Measurements from ENCODE around the gene SEPTIN10.

The SEPTIN10 gene

GRCh38 chr2:109619032-109619615 is 5.4 kb upstream of the SEPTIN10 start:
- Histone ChIP-seq H3K4me3 (ENCODE audit: low read depth, low read length) (no peak overlapping the region), H3K36me3 (replicated peaks) (no peaks in the 10 kb centered on the region), H3K27ac (no peak overlapping the region), H3K27me3 (replicated peaks) (no peaks in the 10 kb centered on the region)
- no peak for DNase-seq
- in situ Hi-C loops (cut with HindIII; ENCODE audit: low pct_ligation_motif_present, low sequenced_read_pairs): no loop called here
- TF ChIP-seq, protein P1, sequence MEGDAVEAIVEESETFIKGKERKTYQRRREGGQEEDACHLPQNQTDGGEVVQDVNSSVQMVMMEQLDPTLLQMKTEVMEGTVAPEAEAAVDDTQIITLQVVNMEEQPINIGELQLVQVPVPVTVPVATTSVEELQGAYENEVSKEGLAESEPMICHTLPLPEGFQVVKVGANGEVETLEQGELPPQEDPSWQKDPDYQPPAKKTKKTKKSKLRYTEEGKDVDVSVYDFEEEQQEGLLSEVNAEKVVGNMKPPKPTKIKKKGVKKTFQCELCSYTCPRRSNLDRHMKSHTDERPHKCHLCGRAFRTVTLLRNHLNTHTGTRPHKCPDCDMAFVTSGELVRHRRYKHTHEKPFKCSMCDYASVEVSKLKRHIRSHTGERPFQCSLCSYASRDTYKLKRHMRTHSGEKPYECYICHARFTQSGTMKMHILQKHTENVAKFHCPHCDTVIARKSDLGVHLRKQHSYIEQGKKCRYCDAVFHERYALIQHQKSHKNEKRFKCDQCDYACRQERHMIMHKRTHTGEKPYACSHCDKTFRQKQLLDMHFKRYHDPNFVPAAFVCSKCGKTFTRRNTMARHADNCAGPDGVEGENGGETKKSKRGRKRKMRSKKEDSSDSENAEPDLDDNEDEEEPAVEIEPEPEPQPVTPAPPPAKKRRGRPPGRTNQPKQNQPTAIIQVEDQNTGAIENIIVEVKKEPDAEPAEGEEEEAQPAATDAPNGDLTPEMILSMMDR (IDR thresholded peaks at IDR 0.05; ENCODE audit: low read depth, low read length, missing control alignments): no peak

DNA sequence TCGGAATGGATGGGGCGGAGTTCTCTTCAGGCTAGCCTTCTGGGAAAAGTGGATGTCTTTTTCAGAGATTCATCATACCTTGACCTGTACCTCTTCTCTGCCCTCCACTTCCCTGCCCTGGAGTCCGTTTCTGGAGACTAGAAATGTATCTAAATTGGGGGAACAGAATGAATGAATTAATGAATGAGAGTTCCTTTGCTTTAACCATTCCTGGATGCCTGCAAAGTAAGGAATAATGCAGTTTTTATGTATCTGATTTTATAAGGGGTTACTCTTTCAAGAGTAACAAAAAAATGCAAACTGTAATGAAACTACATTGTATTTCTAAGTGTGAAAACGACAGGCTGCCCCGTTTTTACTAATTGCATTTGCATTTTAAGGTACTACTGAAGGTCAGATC is 2.4 kb upstream of the SEPTIN10 start:
- TF ChIP-seq, protein P1 (IDR thresholded peaks at IDR 0.05; ENCODE audit: low read depth, low read length, missing control alignments): no peak
- no peak for DNase-seq
- H3K27ac ChIP-seq: no peak overlapping the region
- no peaks in the 10 kb centered on the region for H3K36me3 ChIP-seq (replicated peaks)
- no peaks in the 10 kb centered on the region for H3K27me3 ChIP-seq (replicated peaks)
- in situ Hi-C loops (cut with HindIII; ENCODE audit: low pct_ligation_motif_present, low sequenced_read_pairs): no loop called here
- H3K4me3 ChIP-seq (ENCODE audit: low read depth, low read length): peak overlapping the region; percentile 61

DNA sequence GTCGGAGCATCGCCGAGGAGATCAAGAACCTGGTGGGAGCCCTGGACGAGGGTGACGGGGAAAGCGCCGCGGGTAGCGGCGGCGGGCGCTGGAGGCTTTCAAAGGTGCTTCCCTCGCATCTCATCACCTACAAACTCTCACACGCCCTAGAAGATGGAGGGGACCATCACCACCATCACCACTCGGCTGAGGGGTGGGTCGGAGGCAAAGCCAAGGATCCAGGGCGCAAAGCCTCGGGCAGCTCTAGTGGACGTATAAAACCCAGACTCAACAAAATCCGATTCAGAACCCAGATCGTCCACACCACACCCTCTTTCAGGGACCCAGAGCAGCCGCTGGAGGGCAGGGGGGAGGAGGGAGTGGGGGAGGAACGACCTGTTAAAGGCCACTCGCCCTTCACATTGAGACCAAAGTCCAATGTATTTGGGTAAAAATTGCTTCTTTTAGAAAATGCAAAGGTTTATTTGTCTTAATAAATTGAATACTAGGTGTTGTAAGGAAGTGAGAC is 1.9 kb upstream of the SEPTIN10 start:
- Histone ChIP-seq H3K36me3 (replicated peaks) (no peaks in the 10 kb centered on the region), H3K27ac (no peak overlapping the region), H3K27me3 (replicated peaks) (no peaks in the 10 kb centered on the region), H3K4me3 (ENCODE audit: low read depth, low read length) (peak overlapping the region; percentile 61)
- no peak for DNase-seq
- TF ChIP-seq, protein P1 (IDR thresholded peaks at IDR 0.05; ENCODE audit: low read depth, low read length, missing control alignments): peak; percentile 30
- in situ Hi-C loops (cut with HindIII; ENCODE audit: low pct_ligation_motif_present, low sequenced_read_pairs): no loop called here

DNA sequence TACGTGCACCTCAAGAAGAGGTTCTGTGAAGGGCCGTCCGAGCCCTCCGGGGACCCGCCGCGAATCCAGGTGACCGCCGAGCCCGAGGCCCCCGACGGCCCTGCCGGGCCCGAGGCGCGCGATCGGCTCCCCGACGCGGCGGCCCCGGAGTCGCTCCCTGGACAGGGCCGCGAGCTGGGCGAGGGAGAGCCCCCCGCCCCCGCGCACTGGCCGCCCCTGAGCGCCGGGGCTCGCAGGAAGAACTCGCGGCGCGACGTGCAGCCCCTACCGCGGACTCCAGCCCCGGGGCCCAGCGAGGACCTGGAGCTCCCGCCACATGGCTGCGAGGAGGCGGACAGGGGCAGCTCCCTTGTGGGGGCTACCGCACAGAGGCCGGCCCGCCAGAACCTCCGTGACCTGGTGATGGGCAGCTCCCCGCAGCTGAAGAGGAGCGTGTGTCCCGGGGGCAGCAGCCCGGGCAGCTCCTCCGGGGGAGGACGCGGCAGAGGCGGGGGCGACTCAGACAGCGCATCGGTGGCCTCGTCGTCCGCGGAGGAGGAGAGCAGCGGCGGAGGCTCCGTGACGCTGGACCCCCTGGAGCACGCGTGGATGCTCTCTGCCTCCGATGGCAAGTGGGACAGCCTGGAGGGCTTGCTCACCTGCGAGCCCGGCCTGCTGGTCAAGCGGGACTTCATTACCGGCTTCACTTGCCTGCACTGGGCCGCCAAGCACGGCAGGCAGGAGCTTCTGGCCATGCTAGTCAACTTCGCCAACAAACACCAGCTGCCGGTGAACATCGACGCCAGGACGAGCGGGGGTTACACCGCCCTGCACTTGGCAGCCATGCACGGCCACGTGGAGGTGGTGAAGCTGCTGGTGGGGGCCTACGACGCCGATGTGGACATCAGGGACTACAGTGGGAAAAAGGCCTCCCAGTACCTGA is 1.2 kb upstream of the SEPTIN10 start:
- TF ChIP-seq, protein P1 (IDR thresholded peaks at IDR 0.05; ENCODE audit: low read depth, low read length, missing control alignments): no peak
- Histone ChIP-seq H3K27me3 (replicated peaks) (no peaks in the 10 kb centered on the region), H3K4me3 (ENCODE audit: low read depth, low read length) (peak overlapping the region; percentile 61), H3K36me3 (replicated peaks) (no peaks in the 10 kb centered on the region), H3K27ac (no peak overlapping the region)
- no peak for DNase-seq
- in situ Hi-C loops (cut with HindIII; ENCODE audit: low pct_ligation_motif_present, low sequenced_read_pairs): no loop called here

DNA sequence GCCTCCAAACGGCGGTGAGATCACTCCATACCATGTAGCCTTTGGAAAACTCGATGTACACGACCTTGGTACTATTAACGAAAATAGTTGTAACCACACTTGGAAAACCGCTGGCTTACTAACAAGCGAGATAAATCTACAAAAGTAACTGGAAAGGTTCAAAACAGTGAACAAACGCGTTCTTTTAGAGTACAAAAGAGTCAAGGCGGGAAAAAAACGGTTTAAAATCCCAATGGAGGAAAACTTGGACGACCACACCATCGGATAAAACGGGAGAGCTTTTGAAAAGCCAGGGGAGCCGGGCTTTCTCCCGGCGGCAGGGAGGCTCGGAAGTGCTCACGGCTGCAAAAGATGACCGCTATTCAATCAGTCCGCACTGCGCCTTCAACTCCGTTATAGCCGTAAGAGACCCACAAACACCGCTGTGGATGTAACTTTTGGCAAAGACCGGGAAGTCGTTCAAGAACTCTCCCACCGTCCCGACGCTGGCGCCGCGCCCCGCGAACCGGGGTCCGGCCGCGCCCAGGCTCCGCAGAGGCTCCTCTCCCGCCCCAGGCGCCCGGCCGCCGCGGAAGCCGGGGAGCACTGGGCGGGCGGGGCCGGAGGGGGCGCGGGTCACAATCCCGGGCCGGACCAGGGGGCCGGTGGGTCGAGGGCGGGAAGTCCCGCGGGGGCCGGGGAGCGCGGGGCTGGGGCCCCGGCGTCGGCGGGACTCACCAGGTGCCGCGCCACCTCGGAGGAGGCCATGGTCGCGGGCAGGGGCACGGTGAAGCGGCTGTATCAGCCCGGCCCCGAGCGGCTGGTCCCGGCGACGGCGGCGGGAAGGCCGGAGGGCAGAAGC is 465 bp downstream of the SEPTIN10 start:
- in situ Hi-C loops (cut with HindIII; ENCODE audit: low pct_ligation_motif_present, low sequenced_read_pairs): no loop called here
- Histone ChIP-seq H3K27ac (peak overlapping the region; percentile 88), H3K4me3 (ENCODE audit: low read depth, low read length) (peak overlapping the region; percentile 81), H3K27me3 (replicated peaks) (no peaks in the 10 kb centered on the region), H3K36me3 (replicated peaks) (no peaks in the 10 kb centered on the region)
- TF ChIP-seq, protein P1 (IDR thresholded peaks at IDR 0.05; ENCODE audit: low read depth, low read length, missing control alignments): no peak
- DNase-seq: peak; percentile 20
